Right lobe of liver (tissue), 4 donors: ENCODE measurements around the gene GLIS1.

Experiments used
- POLR2A ChIP-seq: fragments of 450-650 bp; IDR thresholded peaks from one replicate; pipeline ENCODE4 v1.6.1; 2017; ENCODE audit warnings: antibody characterized with exemption, mild to moderate bottlenecking
- TF ChIP-seq, protein P1 (sequence below), 4 donors: fragments of 200-600 bp in 3 of 4; fragments of 450-650 bp in 1 of 4; IDR thresholded peaks; one replicate each; pipeline versions ENCODE4 v1.5.1 to v1.8.0; 2016 to 2022; ENCODE audit warnings: antibody characterized with exemption in 4 of 4, mild to moderate bottlenecking in 2 of 4
- donor health status: DM: no; HTN: no; CAD: no.
- donor health status: DM: no; HTN: no; CAD: no.
- donor health status: DM: no; HTN: yes; CAD: no.

DNA sequence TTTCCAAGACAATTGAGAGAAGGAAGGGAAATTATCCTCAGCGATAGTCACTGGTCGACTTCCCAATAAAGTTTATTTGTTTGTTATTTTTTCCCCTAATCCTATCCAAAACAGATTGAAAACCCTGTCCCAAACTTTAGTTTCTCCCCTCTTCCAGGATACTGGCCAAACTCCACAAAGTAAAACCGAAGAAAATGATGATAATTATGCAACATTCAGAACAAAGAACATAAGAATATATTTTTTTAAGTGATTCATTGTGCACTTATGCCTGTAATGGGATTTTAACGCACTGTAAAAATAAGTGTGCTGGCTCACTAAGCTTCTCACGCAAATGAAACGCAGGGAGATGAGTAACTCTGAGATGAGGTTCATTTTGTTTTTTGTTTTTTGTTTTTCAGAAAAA is 6.0 kb downstream of the GLIS1 start:
- TF ChIP-seq, protein P1, sequence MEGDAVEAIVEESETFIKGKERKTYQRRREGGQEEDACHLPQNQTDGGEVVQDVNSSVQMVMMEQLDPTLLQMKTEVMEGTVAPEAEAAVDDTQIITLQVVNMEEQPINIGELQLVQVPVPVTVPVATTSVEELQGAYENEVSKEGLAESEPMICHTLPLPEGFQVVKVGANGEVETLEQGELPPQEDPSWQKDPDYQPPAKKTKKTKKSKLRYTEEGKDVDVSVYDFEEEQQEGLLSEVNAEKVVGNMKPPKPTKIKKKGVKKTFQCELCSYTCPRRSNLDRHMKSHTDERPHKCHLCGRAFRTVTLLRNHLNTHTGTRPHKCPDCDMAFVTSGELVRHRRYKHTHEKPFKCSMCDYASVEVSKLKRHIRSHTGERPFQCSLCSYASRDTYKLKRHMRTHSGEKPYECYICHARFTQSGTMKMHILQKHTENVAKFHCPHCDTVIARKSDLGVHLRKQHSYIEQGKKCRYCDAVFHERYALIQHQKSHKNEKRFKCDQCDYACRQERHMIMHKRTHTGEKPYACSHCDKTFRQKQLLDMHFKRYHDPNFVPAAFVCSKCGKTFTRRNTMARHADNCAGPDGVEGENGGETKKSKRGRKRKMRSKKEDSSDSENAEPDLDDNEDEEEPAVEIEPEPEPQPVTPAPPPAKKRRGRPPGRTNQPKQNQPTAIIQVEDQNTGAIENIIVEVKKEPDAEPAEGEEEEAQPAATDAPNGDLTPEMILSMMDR (IDR thresholded peaks at IDR 0.05), result no peak
- TF ChIP-seq POLR2A, result no peak
